CMK (cell line): ENCODE measurements around the gene SMAD4.

ENCODE experiments used
- DNase-seq: peaks from one replicate; pipeline ENCODE4 v3.0.0-alpha.2; 2010; ENCODE audit warnings: low read depth

The SMAD4 gene

DNA sequence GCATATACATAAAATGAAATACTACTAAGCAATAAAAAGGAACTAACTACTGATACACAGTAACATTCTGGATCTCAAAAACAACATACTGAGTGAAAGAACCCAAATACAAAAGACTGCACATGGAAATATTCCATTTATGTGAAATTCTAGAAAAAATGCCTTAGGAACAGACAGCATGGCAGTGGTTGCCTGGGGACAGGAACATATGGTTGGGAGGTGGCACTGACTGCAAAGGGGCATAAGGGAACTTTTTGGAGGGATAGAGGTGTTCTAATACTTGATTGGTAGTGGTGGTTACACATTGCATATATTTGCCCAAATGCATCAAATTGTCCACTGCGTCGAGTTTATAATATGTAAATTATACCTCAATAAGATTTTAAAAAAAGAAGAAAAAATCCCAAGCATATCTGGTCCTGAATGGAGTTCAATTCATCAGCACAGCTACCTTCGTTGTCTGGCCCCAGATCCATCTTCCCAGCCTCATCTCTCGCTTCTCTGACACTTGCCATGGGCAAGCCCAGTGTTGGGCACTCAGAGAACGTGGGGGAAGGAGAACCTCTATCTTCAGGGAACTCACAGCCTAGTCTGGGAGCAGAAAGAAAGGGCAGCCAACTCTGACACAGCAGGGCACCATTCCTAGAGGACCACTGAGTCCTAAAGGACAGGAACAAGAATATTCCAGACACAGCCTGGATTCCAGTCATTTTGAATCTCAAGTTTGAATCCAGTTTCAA, 8.6 kb upstream of the SMAD4 start:
- no peak for DNase-seq

DNA sequence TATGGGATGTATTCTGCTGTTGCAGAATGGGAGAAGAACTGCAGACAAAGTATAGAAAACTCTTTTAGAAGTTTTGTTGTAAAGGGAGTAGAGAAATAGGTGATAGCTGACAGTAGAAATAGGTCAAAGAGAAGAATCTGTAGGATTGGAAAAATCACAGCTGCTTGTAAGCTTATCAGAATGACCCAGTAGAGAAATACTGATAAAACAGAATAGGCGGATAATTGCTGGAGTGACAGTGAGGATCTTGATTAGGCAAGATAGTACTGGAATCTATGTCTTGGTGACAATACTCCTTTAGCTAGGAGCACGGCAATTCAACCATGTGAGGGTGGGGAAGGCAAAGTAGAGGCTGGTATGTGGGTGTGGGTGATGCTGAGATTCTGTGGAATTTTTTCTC, 4.5 kb upstream of the SMAD4 start:
- no peak for DNase-seq

DNA sequence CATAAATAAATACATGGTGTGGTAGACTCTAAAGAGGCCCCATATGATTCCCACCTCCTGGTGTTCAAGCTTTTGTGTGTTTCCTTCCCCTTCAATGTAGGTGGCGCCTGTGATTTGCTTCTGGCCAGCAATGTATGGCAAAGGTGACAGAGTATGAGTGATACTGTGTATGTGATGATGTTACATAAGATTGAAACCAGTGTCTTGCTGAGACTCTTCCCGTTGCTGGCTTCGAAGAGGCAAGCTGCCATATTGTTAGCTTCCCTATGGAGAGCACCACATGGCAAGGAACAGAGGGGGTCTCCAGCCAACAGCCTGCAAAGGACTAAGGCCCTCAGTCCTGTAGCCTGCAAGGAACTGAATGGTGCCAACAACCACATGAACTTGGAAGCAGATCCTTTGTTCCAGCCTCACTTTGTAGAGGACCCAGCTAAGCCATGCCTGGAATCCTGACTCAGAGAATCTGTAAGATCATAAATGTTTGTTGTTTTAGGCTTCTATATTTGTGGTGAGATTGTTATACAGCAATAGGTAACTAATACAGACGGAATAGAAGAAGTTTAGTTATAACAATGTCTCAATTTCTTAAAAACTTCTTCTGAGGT, 1.7 kb upstream of the SMAD4 start:
- no peak for DNase-seq

DNA sequence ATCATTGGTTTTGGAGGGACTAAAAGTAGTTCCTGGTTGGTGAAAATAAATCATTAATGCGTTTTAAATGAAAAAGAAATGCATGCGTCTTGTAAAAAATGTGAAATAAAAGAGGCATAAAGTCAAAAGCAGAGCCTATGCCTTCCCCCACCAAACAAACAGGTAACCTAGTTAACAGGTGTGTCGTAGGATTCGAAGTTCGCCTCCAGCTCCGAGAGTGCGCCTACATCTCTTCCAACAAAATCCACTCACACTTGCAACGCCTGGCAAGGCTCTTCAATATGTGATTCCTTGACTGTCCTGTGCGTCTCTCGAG, 677 bp upstream of the SMAD4 start:
- DNase-seq, result no peak

DNA sequence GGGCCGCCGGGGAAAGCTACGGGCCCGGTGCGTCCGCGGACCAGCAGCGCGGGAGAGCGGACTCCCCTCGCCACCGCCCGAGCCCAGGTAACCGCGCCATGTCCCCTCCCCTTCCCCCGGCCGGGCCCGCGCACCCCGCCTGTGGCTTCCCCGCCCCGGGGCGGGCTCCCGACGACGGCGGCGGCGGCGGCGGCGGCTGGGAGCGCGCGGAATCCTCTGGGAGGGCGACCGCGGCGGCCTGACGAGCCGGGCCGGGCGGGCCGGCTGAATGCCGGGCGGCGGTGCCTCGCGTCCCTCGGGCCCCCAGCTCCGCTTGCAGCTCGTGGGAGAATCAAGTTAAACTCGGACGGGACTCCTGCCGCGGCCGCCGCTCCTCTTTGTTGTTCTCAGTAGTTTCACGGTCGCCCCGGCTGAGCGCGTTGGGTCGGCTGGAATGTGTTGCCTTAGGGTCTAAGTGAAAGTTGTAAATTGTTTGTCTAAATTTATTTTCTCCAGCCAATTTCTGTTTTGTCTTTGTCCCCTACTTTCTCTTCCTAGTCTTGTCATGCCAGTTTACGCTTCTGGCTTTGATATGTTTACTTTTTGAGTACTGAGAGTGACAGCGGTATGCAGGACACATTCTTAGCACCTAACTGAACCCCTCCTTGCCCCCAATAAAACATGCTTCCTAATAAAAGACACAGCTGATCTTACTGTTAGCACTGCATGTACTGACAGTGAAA, 685 bp downstream of the SMAD4 start:
- no peak for DNase-seq

DNA sequence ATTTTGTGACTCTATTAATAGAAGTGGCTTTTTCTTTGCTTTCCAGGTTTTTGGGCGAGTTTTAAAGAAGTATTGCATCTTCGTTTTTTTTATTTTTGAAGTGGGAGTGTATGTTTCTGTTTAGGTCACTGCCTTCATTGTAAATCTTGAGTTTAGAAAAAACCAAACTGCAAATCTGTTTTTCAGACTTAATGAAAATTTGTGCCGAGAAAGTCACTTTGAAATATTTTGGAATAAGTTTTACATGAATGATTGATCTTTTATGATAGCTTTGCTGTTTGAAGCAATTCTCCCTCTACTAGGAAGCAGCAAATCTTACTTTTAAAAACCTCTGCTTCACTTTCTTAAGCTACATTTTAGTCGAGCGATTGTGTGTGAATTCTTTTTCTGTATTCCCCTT, 2.2 kb downstream of the SMAD4 start:
- DNase-seq, result no peak

DNA sequence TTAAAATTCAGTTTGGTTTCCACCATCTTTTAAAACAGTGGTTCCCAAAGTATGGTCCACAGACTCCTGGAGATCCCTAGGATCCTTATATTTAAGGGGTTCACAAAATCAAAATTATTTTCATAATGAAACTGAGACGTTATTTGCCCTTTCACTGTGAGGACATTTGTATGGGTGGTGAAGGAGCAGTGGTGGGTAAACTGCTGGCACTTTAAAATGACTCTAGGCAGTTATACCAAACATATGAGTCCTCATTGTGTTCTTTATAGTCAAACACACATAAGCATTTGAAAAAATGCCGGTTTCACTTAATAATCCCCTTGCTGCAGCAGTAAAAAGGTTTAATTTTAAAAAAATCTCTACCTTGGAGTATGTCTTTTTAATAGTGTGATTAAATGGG, 7.2 kb downstream of the SMAD4 start:
- DNase-seq, result no peak

DNA sequence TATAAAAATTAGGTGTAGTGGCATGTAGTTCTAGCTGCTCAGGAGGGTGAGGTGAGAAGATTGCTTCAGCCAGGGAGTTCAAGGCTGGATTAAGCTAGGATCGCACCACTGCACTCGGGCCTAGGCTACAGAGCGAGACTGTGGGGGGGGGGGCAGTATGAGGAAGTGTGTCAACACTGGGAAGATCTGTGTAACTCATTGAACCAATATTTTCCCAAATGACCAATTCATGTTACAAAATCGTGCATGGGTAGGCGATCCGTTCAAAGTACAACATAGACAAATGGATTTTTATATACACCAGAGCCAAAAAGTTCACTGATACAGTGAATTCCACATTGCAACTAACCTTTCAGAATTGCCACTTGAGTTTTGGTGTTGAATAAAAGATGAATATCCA, 8.1 kb downstream of the SMAD4 start:
- no peak for DNase-seq

DNA sequence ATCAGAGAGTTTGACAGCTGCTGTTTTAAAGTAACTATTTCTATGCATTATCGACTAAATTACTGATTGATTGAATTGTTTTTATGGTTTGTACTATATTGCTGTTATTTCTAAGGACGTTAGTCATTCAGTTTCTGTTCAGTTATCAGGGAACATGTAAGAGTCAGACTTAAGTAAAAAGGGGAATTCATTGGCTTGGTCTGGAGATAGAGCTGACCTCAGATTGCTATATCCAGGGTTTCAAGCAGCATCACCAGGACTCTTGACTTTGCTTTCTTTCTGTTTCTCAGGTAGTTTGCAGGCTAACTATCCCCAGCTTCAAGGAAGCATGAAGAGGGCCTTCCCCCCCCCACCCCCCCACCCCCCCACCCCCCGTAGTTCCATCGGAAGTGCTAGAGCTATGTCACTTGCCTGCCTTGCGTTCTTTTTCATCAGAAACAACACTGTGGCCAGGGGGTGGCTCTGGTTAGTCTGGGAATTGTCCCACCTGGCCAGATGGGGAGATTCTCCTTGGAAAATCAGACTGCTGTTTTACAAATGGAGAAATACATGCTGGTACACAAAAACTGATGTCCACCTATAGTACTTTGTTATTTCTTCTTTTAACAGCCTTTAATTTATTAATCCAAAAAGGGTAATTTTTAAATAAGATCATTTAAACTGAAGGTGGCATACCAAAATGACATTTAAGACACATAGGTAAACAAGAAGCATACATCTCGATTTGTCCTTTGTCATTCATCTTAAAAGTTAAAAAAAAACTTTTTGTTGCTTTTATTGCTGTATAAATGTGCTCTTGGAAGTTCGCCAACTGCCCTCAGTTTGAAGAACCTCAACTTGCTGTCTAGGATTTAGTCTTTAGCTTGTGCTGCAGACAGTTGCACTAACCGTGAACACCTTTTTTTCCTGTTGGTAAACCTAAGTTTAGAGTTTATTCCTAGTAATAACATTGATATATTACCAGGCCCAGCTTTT, 9.4 kb downstream of the SMAD4 start:
- DNase-seq, result no peak

DNA sequence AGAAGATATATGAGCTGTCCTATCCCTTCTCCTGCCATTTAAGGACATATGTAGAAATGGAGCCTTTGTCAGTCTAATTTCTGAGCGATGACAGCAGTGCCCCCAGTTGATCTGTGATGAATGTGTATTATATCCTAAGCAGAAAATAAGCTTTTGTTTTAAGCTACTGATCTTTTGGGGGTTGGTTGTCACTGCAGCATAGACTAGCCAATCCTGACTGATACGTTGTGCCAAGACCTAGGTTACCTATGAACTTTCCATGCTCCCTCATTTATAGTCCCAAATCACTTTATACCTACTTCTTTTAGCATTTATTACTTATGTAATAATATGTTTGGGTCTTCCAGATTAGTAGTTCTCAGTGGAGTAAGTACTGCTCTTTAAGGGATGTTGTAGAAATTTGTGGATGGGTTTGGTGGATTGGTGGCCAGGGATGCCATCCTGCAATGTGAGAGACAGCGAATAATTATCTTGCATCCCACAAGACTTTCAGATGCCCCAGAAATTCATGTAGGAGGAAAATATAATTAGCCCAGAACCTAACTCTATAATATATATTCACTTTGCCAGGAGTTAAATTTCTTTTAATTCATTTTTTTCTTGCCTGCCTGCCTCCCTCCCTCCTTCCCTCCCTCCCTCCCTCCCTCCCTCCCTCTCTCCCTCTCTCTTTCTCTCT, 11.8 kb downstream of the SMAD4 start:
- no peak for DNase-seq

DNA sequence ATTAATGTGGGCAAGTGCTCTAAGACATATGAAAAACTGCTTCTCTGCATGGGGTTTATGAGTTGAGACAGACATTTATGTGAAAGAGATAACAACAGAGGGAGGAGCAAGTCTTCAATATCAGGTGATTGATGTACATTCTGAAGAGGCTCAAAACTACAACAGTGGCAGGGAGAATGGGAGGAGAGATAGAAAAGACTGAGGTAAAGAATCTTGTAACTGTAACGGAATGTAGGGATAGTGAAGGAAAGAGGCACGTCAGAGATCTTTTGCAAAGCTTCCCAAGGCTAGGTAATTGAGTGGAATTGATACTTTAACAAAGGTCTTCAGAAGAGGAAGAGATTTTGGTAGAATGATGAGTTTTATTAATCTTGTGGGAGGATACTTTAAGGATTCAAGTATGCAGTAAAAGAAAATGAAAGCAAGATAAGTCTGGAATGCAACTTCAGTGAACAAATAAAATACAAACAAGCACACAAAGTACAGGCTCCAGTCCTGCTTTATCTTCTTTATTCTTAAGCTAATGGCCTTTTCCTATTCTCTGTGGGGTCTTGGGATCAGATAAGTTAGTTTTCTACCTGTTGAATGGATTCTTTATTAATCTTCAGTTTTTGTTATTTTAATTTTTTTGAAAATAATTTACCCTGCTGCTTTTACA, 15.0 kb downstream of the SMAD4 start:
- no peak for DNase-seq

DNA sequence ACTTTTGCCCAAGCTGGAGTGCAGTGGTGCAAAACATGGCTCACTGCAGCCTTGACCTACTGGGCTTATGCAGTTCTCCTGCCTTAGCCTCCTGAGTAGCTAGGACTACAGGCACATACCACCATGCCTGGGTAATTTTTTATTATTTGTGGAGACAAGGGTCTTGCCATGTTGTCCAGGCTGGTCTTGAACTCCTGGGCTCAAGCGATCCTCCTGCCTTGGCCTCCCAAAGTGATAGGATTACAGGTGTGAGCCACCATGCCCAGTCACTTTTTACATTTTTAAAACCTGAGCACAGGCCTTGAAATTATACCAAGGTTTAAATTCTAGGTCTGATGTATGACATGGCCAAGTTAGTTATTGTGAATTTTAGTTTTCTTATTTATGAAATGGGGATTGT, 18.2 kb downstream of the SMAD4 start:
- DNase-seq, result no peak

DNA sequence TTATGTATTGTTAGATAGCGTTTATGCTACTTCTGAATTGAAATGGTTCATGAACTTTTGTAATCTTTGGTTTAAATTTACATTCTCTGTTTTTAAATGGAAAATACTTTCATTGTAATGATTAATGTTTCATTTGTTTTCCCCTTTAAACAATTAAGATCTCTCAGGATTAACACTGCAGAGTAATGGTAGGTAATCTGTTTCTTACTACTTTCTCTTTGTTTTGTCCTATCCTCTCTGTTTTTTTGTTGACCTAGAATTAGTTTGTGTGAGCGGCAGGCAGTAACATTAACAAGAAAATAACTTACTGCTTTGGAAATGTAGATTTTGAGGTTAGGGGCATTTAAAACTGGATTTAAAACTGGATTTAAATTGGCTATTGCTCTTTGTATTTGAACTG, 19.1 kb downstream of the SMAD4 start:
- no peak for DNase-seq

DNA sequence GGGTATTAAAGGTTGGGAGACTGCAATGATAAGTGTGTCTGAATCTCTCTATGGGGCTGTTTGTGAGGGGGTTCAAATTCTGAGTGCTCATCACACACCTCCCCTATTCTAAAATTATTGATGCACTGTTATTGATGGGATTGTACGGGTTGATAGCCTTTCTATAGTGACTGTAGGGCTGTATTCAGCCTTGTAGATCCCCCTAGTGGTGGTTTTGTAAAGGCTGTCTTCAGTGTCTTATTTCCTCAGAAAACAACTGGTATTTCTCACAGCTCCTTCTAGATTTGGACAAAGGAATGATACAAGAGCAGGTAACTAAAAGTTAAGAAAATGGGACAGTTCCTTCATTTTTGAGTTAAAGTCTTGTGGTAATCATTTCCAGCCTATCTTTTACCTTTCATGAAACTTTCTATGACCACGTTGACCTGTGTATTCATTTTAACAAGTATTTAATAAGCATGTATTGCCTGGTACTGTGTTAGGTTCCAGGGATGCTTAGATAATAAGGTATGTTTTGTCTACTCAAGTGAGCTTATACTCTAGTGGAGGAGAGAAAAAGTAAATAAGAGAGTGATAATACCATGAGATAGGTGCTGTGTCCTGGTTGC, 21.2 kb downstream of the SMAD4 start:
- DNase-seq, result no peak

DNA sequence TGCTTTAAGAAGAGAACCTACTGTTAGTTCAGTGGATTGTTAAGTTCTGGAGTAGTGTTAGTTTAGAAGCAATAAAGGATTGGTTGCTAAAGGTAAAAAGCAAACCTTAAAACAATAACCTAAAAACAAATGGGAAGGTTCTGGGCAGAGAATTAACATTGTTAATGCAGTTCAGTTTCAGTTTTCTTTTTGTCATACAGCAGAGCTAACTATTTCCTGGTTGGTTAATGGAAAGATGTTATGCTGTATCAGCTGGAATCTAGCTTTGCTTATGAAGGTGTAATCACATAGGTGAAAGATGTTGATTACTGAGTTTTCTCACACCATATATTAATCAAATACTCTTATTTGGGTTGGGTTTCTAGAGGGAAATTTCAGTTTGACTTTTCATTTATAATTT, 23.8 kb downstream of the SMAD4 start:
- DNase-seq, result no peak

DNA sequence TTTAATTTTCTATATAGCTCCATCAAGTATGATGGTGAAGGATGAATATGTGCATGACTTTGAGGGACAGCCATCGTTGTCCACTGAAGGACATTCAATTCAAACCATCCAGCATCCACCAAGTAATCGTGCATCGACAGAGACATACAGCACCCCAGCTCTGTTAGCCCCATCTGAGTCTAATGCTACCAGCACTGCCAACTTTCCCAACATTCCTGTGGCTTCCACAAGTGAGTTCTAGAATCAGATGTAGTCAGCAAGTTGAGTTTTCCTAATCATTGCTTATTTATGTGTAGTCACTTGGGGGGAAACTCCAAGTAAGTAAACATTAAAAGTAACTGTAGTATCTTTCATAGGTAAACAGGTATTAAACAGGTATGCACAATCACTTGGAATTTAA, 24.8 kb downstream of the SMAD4 start:
- DNase-seq, result no peak

DNA sequence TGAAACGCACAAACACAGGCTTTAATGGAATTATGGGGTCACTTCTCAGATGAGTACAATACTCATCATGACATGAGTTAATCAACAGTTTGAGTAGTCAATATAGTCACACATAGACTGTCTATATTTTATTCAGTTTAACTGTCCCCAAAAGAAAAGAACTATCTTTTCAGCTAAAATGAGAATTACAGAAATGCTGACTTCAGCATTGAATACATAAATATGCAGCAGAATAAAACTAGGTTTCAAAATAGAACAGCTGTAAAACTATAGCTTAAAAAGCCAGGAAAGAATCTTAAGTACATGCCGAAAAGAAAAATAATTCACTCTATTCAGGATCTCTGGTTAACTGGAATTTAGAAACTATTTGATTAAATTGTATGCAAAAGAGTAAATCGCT, 30.0 kb downstream of the SMAD4 start:
- DNase-seq, result no peak

DNA sequence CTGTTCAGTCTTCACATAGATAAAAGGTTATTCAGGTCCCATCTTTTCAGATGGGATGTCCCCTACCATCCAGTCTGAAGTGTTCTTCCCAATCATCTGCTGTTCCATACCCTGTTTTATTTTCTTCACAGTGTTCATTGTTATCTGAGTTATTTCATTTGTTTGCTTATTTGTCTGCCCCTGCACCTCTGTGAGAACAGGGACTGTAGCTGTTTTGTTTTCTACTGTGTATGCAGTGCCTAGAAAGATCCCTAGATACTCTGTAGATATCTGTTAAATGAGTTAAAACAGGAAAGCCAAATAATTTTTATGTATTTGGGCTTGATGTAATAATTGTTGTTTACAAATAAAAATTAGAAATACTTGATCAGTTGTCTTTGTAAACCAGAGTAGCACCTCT, 34.2 kb downstream of the SMAD4 start:
- DNase-seq, result no peak

DNA sequence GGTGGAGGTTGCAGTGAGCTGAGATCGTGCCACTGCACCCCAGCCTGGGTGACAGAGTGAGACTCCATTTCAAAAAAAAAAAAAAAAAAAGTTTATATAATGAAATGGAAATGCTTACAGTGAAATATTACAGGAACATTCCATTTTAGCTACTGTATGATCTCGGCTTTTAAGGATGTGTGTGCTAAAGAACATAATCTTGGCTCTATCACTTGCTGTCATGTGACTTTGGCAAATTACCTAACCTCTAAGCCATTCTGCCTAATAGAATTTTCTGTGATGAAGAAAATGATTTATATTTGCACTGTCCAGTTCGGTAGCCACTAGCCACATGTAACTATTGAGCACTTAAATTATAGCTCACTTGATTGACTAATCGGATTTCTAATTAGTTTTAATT, 36.3 kb downstream of the SMAD4 start:
- no peak for DNase-seq

DNA sequence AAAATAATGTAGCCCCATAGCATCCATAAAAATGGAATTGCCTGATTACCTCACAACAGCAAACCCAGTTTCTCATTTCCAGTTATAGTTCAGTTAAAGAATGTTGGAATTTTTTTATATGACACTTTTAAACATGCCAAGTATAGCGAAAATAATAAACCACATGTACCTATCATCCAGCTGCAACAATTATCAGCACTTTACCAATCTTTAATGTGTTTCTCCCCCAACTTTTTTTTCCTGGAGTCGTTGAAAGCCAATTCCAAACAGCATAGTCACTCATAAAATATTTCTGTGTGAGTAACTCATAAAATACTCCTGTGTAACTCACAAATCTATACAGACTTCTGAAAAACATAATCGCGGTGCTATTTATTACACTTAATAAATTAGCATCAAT, 38.1 kb downstream of the SMAD4 start:
- DNase-seq, result no peak

DNA sequence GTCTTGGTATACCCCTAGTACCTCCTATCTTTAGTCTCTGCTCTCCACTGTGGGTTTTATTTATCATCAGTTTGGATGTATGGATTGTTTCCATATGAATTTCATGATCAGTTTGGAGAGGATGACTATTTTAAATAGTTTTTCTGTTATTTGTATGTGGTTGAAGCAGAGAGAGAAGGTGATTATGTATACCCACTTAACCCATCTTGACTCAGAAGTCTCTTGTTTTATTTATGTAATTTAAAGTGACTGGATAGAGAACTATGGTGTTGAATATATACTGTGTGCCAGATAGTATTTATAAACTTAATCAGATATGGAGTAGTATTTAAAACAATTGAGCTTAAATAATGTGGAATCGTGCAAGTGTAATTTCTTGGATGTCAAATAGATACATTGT, 39.9 kb downstream of the SMAD4 start:
- no peak for DNase-seq
